B cell (primary cell): ENCODE measurements around the gene ESYT3. TPM values are rescaled to one million over a fixed set of nuclear protein-coding genes. Genes with fewer than 3 reads are reported as not detected.

Experiments
- ATAC-seq: fragments of 200-7000 bp; cut with Tn5 transposase; one replicate; pipeline ENCODE4 v1.10.0; 2021; ENCODE audit warnings: low read depth, mild to moderate bottlenecking, moderate number of reproducible peaks, moderate library complexity
- CTCF ChIA-PET: fragments of 350-600 bp; sonication (Branson Sonifier 250); formaldehyde crosslinking; loops from one replicate; lab custom pipeline; 2021; ENCODE audit warnings: antibody characterized with exemption, inconsistent platforms; lab: Charles Lee
- POLR2A ChIA-PET: fragments of 350-600 bp; sonication (Branson Sonifier 250); formaldehyde crosslinking; loops from one replicate; lab custom pipeline; 2021; ENCODE audit warnings: antibody characterized with exemption; lab: Charles Lee
- DNase-seq: peaks from one replicate; pipeline ENCODE4 v3.0.0; 2013
- H2AFZ ChIP-seq: 2 replicates; pipeline ENCODE4 v1.6.1; 2012; ENCODE audit warnings: mild to moderate bottlenecking, low read depth, low read length; ENCODE audit not compliant: insufficient read depth, poor library complexity, severe bottlenecking
- H3K27ac ChIP-seq, 2 donors: 1 replicate in 1 of 2; 2 replicates in 1 of 2; pipeline ENCODE4 v1.5.1; 2012 to 2013; ENCODE audit warnings: low read length in 2 of 2, mild to moderate bottlenecking in 2 of 2, moderate library complexity in 1 of 2
- H3K27me3 ChIP-seq, 4 experiments: fragments of 200-600 bp in 1 of 4; sonication (generic) in 1 of 4; replicated peaks in 1 of 4; 1 replicate in 2 of 4; 2 replicates in 2 of 4; pipeline versions ENCODE4 v1.6.1 to v1.7.0; 2013 to 2016; ENCODE audit warnings: low read length in 3 of 4, mild to moderate bottlenecking in 2 of 4, mixed read lengths in 1 of 4, moderate library complexity in 1 of 4; ENCODE audit not compliant: insufficient read depth in 4 of 4, control insufficient read depth in 3 of 4; ENCODE audit errors: control extremely low read depth in 1 of 4
- H3K36me3 ChIP-seq, 2 experiments: replicated peaks in 1 of 2; 1 replicate in 1 of 2; 2 replicates in 1 of 2; pipeline versions ENCODE4 v1.6.1 to v1.7.1; 2013; ENCODE audit warnings: low read length in 1 of 2; ENCODE audit not compliant: insufficient read depth in 2 of 2, control insufficient read depth in 1 of 2; ENCODE audit errors: control extremely low read depth in 1 of 2, extremely low read depth in 1 of 2
- H3K4me1 ChIP-seq, 2 donors: fragments of 200-600 bp in 1 of 2; sonication (generic) in 1 of 2; 1 replicate in 1 of 2; 2 replicates in 1 of 2; pipeline versions ENCODE4 v1.5.1 to v1.6.1; 2013 to 2017; ENCODE audit warnings: low read length in 2 of 2; ENCODE audit not compliant: control insufficient read depth in 2 of 2, insufficient read depth in 2 of 2
- H3K4me2 ChIP-seq: replicated peaks from 2 replicates; pipeline ENCODE3; 2012; ENCODE audit warnings: mild to moderate bottlenecking, low read depth, low read length; ENCODE audit not compliant: poor library complexity, severe bottlenecking
- H3K4me3 ChIP-seq, 5 experiments: fragments of 200-600 bp in 1 of 5; sonication (generic) in 1 of 5; 1 replicate in 3 of 5; 2 replicates in 2 of 5; pipeline versions ENCODE4 v1.5.1 to v1.7.0; 2011 to 2016; ENCODE audit warnings: low read length in 4 of 5, mild to moderate bottlenecking in 4 of 5, low read depth in 2 of 5, control low read depth in 1 of 5, moderate library complexity in 1 of 5; ENCODE audit not compliant: insufficient read depth in 1 of 5; ENCODE audit errors: control extremely low read depth in 1 of 5, extremely low read depth in 1 of 5
- H3K79me2 ChIP-seq: fragments of 200-600 bp; sonication (generic); one replicate; pipeline ENCODE4 v1.6.0; 2016; ENCODE audit warnings: low read length; ENCODE audit not compliant: control insufficient read depth, insufficient read depth
- H3K9ac ChIP-seq: fragments of 200-600 bp; sonication (generic); 2 replicates; pipeline ENCODE4 v1.6.1; 2017; ENCODE audit warnings: mild to moderate bottlenecking, low read length, moderate library complexity
- H3K9me3 ChIP-seq, 3 donors: one replicate each; pipeline versions ENCODE4 v1.6.1 to v1.7.1; 2013; ENCODE audit warnings: low read length in 2 of 3; ENCODE audit not compliant: control insufficient read depth in 2 of 3, insufficient read depth in 1 of 3; ENCODE audit errors: control extremely low read depth in 1 of 3
- H4K20me1 ChIP-seq: 2 replicates; pipeline ENCODE4 v1.6.0; 2012; ENCODE audit warnings: mild to moderate bottlenecking, low read length; ENCODE audit not compliant: insufficient read depth, control insufficient read depth, poor library complexity, severe bottlenecking
- H3K27ac Mint-ChIP-seq: one replicate; pipeline ENCODE4 v1.8.0; 2021; ENCODE audit warnings: mixed read lengths
- H3K27me3 Mint-ChIP-seq: one replicate; pipeline ENCODE4 v1.8.0; 2021; ENCODE audit warnings: mixed read lengths
- H3K4me1 Mint-ChIP-seq: one replicate; pipeline ENCODE4 v1.8.0; 2021; ENCODE audit warnings: mixed read lengths
- H3K4me3 Mint-ChIP-seq: one replicate; pipeline ENCODE4 v1.8.0; 2021; ENCODE audit warnings: mixed read lengths
- H3K9me3 Mint-ChIP-seq: one replicate; pipeline ENCODE4 v1.8.0; 2022; ENCODE audit warnings: mixed read lengths; ENCODE audit not compliant: insufficient read depth
- CTCF ChIP-seq: fragments of 200-600 bp; IDR thresholded peaks from one replicate; pipeline ENCODE4 v1.8.0; 2022; ENCODE audit warnings: antibody characterized with exemption, mild to moderate bottlenecking
- EZH2 ChIP-seq: IDR thresholded peaks from 2 replicates; pipeline ENCODE4 v1.6.1; 2012; ENCODE audit warnings: borderline replicate concordance, low read depth, mild to moderate bottlenecking, moderate library complexity, low read length; ENCODE audit not compliant: insufficient read depth, poor library complexity, severe bottlenecking
- WGBS: methylation state at CpG from one replicate; pipeline ENCODE4 v1.1.5; 2013; ENCODE audit warnings: missing lambda C conversion rate; ENCODE audit not compliant: insufficient coverage; 5-methylcytosine and 5-hydroxymethylcytosine counted together
- intact Hi-C: fragments of 100-400 bp; cut with micrococcal nuclease; formaldehyde crosslinking; loops from one replicate; pipeline ENCODE4 v1.10.0; 2022
- polyA plus RNA-seq: library from polyadenylated mRNA; depleted of rRNA; stranded (reverse); fragments of >200 nt; gene quantifications from 2 replicates; pipeline ENCODE4 v1.2.3, GENCODE V29; 2012
- total RNA-seq, 2 donors: library from RNA; stranded (reverse); fragments of 120-200 nt in 1 of 2; gene quantifications; 1 replicate in 1 of 2; 2 replicates in 1 of 2; pipeline versions ENCODE4 v1.2.3 to v1.2.4, GENCODE V29; 2013 to 2022

The ESYT3 gene
- total and polyA plus RNA-seq, 2 donors (not counting 1 experiment from before 2014, with no cell fraction given): not detected

GRCh38 chr3:138401834-138402233 lies 32.6 kb upstream of the ESYT3 start:
- peaks cover 45% of the 10 kb centered on the region for H3K27me3 Mint-ChIP-seq
- WGBS: 100% methylated on average over 1 of the region's 7 CpGs

GRCh38 chr3:138404121-138404520 lies 30.3 kb upstream of the ESYT3 start:
- ChIA-PET CTCF (no interaction called here), POLR2A (no interaction called here)
- H3K27ac Mint-ChIP-seq: no peak overlapping the region
- Histone ChIP-seq H3K4me1 (no peaks in the 10 kb centered on the region), H3K4me2 (no peak overlapping the region), H3K9ac (no peak overlapping the region), H3K36me3 (no peaks in the 10 kb centered on the region), H3K9me3 (peaks cover 0 to 1% (median 0%) of the 10 kb centered on the region in 3 donors), H3K27me3 (peaks cover 0 to 23% (median 5%) of the 10 kb centered on the region in 4 experiments), H3K4me3 (no peak overlapping the region), H2AFZ (no peak overlapping the region), H4K20me1 (no peaks in the 10 kb centered on the region), H3K27ac (no peak overlapping the region), H3K79me2 (no peaks in the 10 kb centered on the region)
- no peak overlapping the region for H3K4me3 Mint-ChIP-seq
- 80% methylated on average over 5 of the region's 6 CpGs for WGBS
- no peaks in the 10 kb centered on the region for H3K4me1 Mint-ChIP-seq
- TF ChIP-seq CTCF (no peak), EZH2 (no peak)
- DNase-seq: no peak
- H3K27me3 Mint-ChIP-seq: peaks cover 53% of the 10 kb centered on the region
- no peaks in the 10 kb centered on the region for H3K9me3 Mint-ChIP-seq
- ATAC-seq: no peak
- intact Hi-C loops: no loop called here

More at GRCh38 chr3:138401834-138402233, 32.6 kb upstream of the ESYT3 start:
- POLR2A ChIA-PET: no interaction called here
- Histone ChIP-seq H3K79me2 (no peaks in the 10 kb centered on the region), H3K27ac (no peak overlapping the region), H3K4me2 (no peak overlapping the region), H3K9ac (no peak overlapping the region), H2AFZ (no peak overlapping the region), H3K27me3 (peaks cover 0 to 20% (median 5%) of the 10 kb centered on the region in 4 experiments), H3K4me3 (no peak overlapping the region), H3K4me1 (no peaks in the 10 kb centered on the region), H3K36me3 (no peaks in the 10 kb centered on the region), H3K9me3 (no peaks in the 10 kb centered on the region), H4K20me1 (no peaks in the 10 kb centered on the region)
- Mint-ChIP-seq H3K27ac (no peak overlapping the region), H3K9me3 (no peaks in the 10 kb centered on the region), H3K4me1 (no peaks in the 10 kb centered on the region), H3K4me3 (no peak overlapping the region)
- CTCF ChIA-PET: no interaction called here
- intact Hi-C loops: no loop called here
- DNase-seq (no peak), ATAC-seq (no peak)
- TF ChIP-seq CTCF: no peak
- no peak for TF ChIP-seq EZH2
